SK-N-SH (cell line): Measurements from ENCODE around the gene ECE1. TPM values are rescaled to one million over a fixed set of nuclear protein-coding genes. Genes with fewer than 3 reads are reported as not detected.

Source experiments
- CTCF ChIA-PET: fragments of 300-600, 350-600 bp; formaldehyde crosslinking; extraction: SDS; loops from one replicate; lab custom pipeline; 2021; lab: Yijun Ruan, JAX
- POLR2A ChIA-PET: fragments of 350-600 bp; sonication (Branson Sonifier 250); formaldehyde crosslinking; extraction: SDS; loops from one replicate; lab custom pipeline; 2020; ENCODE audit warnings: antibody characterized with exemption, inconsistent platforms; lab: Yijun Ruan, JAX
- DNase-seq: peaks from one replicate; pipeline ENCODE4 v3.0.0; 2012
- H2AFZ ChIP-seq: fragments of 200-600 bp; sonication (generic); 2 replicates; pipeline ENCODE4 v1.8.1; 2016; ENCODE audit warnings: antibody characterized with exemption, mild to moderate bottlenecking, low read depth
- H3F3A ChIP-seq: fragments of 200-600 bp; sonication (generic); replicated peaks from 2 replicates; pipeline ENCODE3; 2016; ENCODE audit warnings: antibody characterized with exemption, mild to moderate bottlenecking; ENCODE audit not compliant: insufficient read depth
- H3K27ac ChIP-seq, 2 experiments: fragments of 200-500 bp in 1 of 2; fragments of 200-600 bp in 1 of 2; sonication (Bioruptor generic) in 1 of 2; sonication (generic), shearing (Covaris generic) in 1 of 2; 2 replicates each; pipeline versions ENCODE4 v1.5.1 to v1.6.1; 2014 to 2016; ENCODE audit warnings: low read depth in 2 of 2, inconsistent platforms in 1 of 2, low read length in 1 of 2, mild to moderate bottlenecking in 1 of 2, mixed read lengths in 1 of 2
- H3K27me3 ChIP-seq: fragments of 200-600 bp; sonication (generic), shearing (Covaris generic); 2 replicates; pipeline ENCODE4 v1.6.1; 2016; ENCODE audit warnings: mixed run types; ENCODE audit not compliant: insufficient read depth
- H3K36me3 ChIP-seq, 2 experiments: fragments of 200-500 bp in 1 of 2; fragments of 200-600 bp in 1 of 2; sonication (Bioruptor generic) in 1 of 2; sonication (generic) in 1 of 2; replicated peaks in 1 of 2; 2 replicates each; pipeline versions ENCODE3 to v1.5.1; 2014 to 2016; ENCODE audit warnings: low read length in 1 of 2, mild to moderate bottlenecking in 1 of 2; ENCODE audit not compliant: insufficient read depth in 2 of 2, control insufficient read depth in 1 of 2
- H3K4me1 ChIP-seq, 2 experiments: fragments of 200-500 bp in 1 of 2; fragments of 200-600 bp in 1 of 2; sonication (Bioruptor generic) in 1 of 2; sonication (generic), shearing (Covaris generic) in 1 of 2; 2 replicates each; pipeline versions ENCODE4 v1.5.1 to v1.6.1; 2014 to 2016; ENCODE audit warnings: low read depth in 1 of 2, low read length in 1 of 2, mixed run types in 1 of 2; ENCODE audit not compliant: insufficient read depth in 2 of 2, control insufficient read depth in 1 of 2
- H3K4me2 ChIP-seq: fragments of 200-600 bp; sonication (generic), shearing (Covaris generic); 2 replicates; pipeline ENCODE4 v1.6.1; 2017; ENCODE audit warnings: mixed run types
- H3K4me3 ChIP-seq, 2 experiments: fragments of 200-500 bp in 1 of 2; fragments of 200-600 bp in 1 of 2; sonication (Bioruptor generic) in 1 of 2; sonication (generic), shearing (Covaris generic) in 1 of 2; 2 replicates each; pipeline versions ENCODE4 v1.5.1 to v1.8.1; 2014 to 2016; ENCODE audit warnings: low read depth in 2 of 2, inconsistent platforms in 1 of 2, low read length in 1 of 2, mild to moderate bottlenecking in 1 of 2, mixed read lengths in 1 of 2, moderate library complexity in 1 of 2
- H3K79me2 ChIP-seq: fragments of 200-600 bp; sonication (generic); 2 replicates; pipeline ENCODE4 v1.8.1; 2017; ENCODE audit warnings: mild to moderate bottlenecking; ENCODE audit not compliant: insufficient read depth
- H3K9ac ChIP-seq: fragments of 200-600 bp; sonication (generic); 2 replicates; pipeline ENCODE4 v1.6.1; 2017; ENCODE audit warnings: mixed run types
- H3K9me2 ChIP-seq: fragments of 200-600 bp; sonication (generic); 2 replicates; pipeline ENCODE4 v1.6.1; 2017; ENCODE audit warnings: mixed run types
- H3K9me3 ChIP-seq: fragments of 200-600 bp; sonication (generic); 2 replicates; pipeline ENCODE4 v1.6.1; 2017; ENCODE audit warnings: mixed run types, mild to moderate bottlenecking, moderate library complexity
- H4K20me1 ChIP-seq: fragments of 200-600 bp; sonication (generic); 2 replicates; pipeline ENCODE4 v1.6.1; 2017; ENCODE audit warnings: mild to moderate bottlenecking, mixed run types; ENCODE audit not compliant: insufficient read depth
- CHD2 ChIP-seq: fragments of 150-350 bp; IDR thresholded peaks from 2 replicates; pipeline ENCODE4 v1.6.1; 2018; ENCODE audit warnings: low read length; ENCODE audit not compliant: partially characterized antibody
- EP300 ChIP-seq, 2 experiments: IDR thresholded peaks; 2 replicates each; pipeline versions ENCODE4 v1.4.0 to v1.6.1; 2012; ENCODE audit warnings: borderline replicate concordance in 1 of 2, low read depth in 1 of 2, low read length in 1 of 2
- EZH2phosphoT487 ChIP-seq: fragments of 200-600 bp; sonication (generic); IDR thresholded peaks from 2 replicates; pipeline ENCODE4 v1.6.1; 2017; ENCODE audit warnings: low read depth, mixed run types, mild to moderate bottlenecking, antibody characterized with exemption, moderate library complexity, borderline replicate concordance
- FOXJ3 ChIP-seq: sonication (generic); formaldehyde crosslinking; IDR thresholded peaks from 2 replicates; pipeline ENCODE4 v1.5.1; 2020; ENCODE audit warnings: mild to moderate bottlenecking, missing genetic modification reagents
- FOXM1 ChIP-seq: IDR thresholded peaks from 2 replicates; pipeline ENCODE4 v1.4.0; 2012; ENCODE audit warnings: low read depth, mild to moderate bottlenecking
- GATA2 ChIP-seq: sonication (generic); formaldehyde crosslinking; IDR thresholded peaks from 2 replicates; pipeline ENCODE4 v1.5.0; 2020; ENCODE audit warnings: mild to moderate bottlenecking, missing genetic modification reagents
- JUND ChIP-seq: IDR thresholded peaks from 2 replicates; pipeline ENCODE4 v1.4.0; 2012
- NFIC ChIP-seq: IDR thresholded peaks from 2 replicates; pipeline ENCODE4 v1.4.0; 2012; ENCODE audit warnings: borderline replicate concordance
- POLR2AphosphoS5 ChIP-seq: IDR thresholded peaks from 2 replicates; pipeline ENCODE4 v1.6.1; 2012; ENCODE audit warnings: low read depth, low read length
- RAD21 ChIP-seq: IDR thresholded peaks from 2 replicates; pipeline ENCODE4 v1.6.1; 2012; ENCODE audit warnings: mild to moderate bottlenecking, low read length
- RCOR1 ChIP-seq: fragments of 150-350 bp; IDR thresholded peaks from 2 replicates; pipeline ENCODE4 v1.6.1; 2017; ENCODE audit warnings: antibody characterized with exemption, low read length
- RFX5 ChIP-seq: IDR thresholded peaks from 2 replicates; pipeline ENCODE4 v1.6.1; 2012; ENCODE audit warnings: mild to moderate bottlenecking, improper control_type of control experiment, low read length
- RXRA ChIP-seq: IDR thresholded peaks from 2 replicates; pipeline ENCODE4 v1.4.0; 2012; ENCODE audit warnings: low read depth, mild to moderate bottlenecking, borderline replicate concordance
- SIN3A ChIP-seq: IDR thresholded peaks from 2 replicates; pipeline ENCODE4 v1.6.1; 2012; ENCODE audit warnings: low read depth, mild to moderate bottlenecking, low read length, moderate library complexity, borderline replicate concordance
- SMC3 ChIP-seq: IDR thresholded peaks from 2 replicates; pipeline ENCODE4 v1.6.1; 2012; ENCODE audit warnings: low read depth, low read length, improper control_type of control experiment
- TCF12 ChIP-seq: IDR thresholded peaks from 2 replicates; pipeline ENCODE4 v1.4.0; 2012
- TEAD4 ChIP-seq: IDR thresholded peaks from 2 replicates; pipeline ENCODE4 v1.4.0; 2012; ENCODE audit warnings: mild to moderate bottlenecking, borderline replicate concordance; ENCODE audit not compliant: insufficient read depth
- YY1 ChIP-seq: IDR thresholded peaks from 2 replicates; pipeline ENCODE4 v1.4.0; 2012; ENCODE audit warnings: low read depth, mild to moderate bottlenecking
- WGBS: methylation state at CpG from one replicate; pipeline ENCODE4 v1.1.6; 2017; ENCODE audit warnings: low lambda C conversion rate; 5-methylcytosine and 5-hydroxymethylcytosine counted together
- polyA plus RNA-seq, 3 experiments: library from polyadenylated mRNA; depleted of rRNA; stranded (reverse); fragments of >200 nt; gene quantifications; 2 replicates each; pipeline ENCODE4 v1.2.3, GENCODE V29; 2012
- TF ChIP-seq, protein P1 (sequence below): IDR thresholded peaks from 2 replicates; pipeline ENCODE4 v1.4.0; 2012; ENCODE audit warnings: low read depth, borderline replicate concordance
- TF ChIP-seq, protein P2 (sequence below): IDR thresholded peaks from 2 replicates; pipeline ENCODE4 v1.6.1; 2012; ENCODE audit warnings: mild to moderate bottlenecking, low read depth, low read length, moderate library complexity
- TF ChIP-seq, protein P3 (sequence below): IDR thresholded peaks from 2 replicates; pipeline ENCODE4 v1.4.0; 2012; ENCODE audit warnings: low read depth
- TF ChIP-seq, protein P4 (sequence below): fragments of 150-350 bp; IDR thresholded peaks from 2 replicates; pipeline ENCODE4 v1.6.1; 2017; ENCODE audit warnings: antibody characterized with exemption, low read length, low read depth, borderline replicate concordance
- TF ChIP-seq, protein P5 (sequence below): IDR thresholded peaks from 2 replicates; pipeline ENCODE4 v1.4.0; 2012; ENCODE audit warnings: low read depth, borderline replicate concordance

ECE1 gene
- polyA plus RNA-seq, 1 of the 3 experiments (the other 2 are of a cell fraction): 96.6 TPM

DNA sequence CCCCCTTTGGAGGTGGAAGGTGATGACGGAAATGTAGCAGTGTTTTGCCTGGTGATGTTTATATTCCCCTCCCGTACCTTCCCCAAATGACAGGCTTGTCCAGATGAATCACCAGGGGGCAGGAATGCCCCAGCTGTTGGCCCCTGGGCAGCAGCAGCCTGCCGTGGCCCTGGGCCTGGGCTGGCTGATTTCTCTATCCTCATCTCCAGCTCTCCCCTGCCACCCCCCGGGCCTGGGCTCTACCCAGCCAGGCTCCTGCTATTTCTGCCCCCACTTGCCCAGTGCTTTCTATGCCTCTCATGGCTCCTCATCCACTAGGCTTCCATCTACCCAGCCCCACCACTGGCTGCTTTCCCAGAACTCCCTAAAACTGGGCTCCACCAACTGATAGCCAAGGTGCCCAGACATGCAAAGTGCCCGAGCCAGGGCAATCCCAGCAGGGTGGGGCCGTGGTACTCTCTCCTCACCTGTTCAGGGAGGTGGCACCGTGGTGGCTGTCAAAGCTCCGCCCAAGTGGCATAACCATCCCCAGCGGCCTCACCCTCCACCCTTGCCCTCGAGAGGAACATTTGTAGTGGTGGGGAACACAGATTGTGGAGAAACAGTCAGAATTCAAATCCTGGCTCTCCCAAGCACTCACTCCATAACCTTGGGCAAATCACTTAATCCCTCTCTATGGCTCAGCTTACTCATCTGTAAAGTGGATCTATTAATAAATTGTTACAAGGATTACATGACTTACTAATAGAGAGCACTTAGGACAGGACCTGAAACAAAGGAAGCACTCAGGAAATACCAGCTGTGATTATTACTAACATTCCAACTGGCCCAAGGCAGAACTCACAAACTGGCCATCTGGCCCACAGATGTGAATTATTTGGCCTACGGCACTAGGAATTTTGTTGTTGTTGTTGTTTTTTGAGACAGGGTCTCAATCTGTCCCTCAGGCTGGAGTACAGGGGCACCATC, 12.8 kb upstream of the ECE1 start:
- H3F3A ChIP-seq: peaks cover 12% of the 10 kb centered on the region
- peak overlapping the region; percentile 41; the same call in 1 of the 2 replicates for H3K4me2 ChIP-seq
- no peaks in the 10 kb centered on the region for H3K9me3 ChIP-seq
- H3K27ac ChIP-seq: peak overlapping the region; percentile 64 to 87
- ChIA-PET CTCF (interaction anchor here (0.9 to 3.7 kb wide), 7 partner anchors 10 to 68 kb away, joined by 3 to 20 read pairs (median 5); no protein-coding TSS in a partner anchor), POLR2A (no interaction called here)
- no peak overlapping the region for H2AFZ ChIP-seq
- no peaks in the 10 kb centered on the region for H4K20me1 ChIP-seq
- H3K27me3 ChIP-seq: no peaks in the 10 kb centered on the region
- H3K36me3 ChIP-seq: no peaks in the 10 kb centered on the region
- no peak overlapping the region for H3K4me3 ChIP-seq
- peaks cover 3% of the 10 kb centered on the region; the same call in 1 of the 2 replicates for H3K79me2 ChIP-seq
- 39% methylated on average over 11 of the region's 11 CpGs for WGBS
- peak; percentile 69 for DNase-seq
- H3K9me2 ChIP-seq: no peaks in the 10 kb centered on the region
- H3K4me1 ChIP-seq: peaks cover 37 to 61% of the 10 kb centered on the region in 2 experiments
- no peak overlapping the region; the same call in 1 of the 2 replicates for H3K9ac ChIP-seq
- TF ChIP-seq TCF12 (peak; percentile 99), JUND (peak; percentile 40; the same call in 1 of the 2 replicates), SIN3A (peak; percentile 65; the same call in 1 of the 2 replicates), FOXM1 (no peak), FOXJ3 (CRISPR knock-in tag) (no peak), NFIC (peak; percentile 60; the same call in 1 of the 2 replicates), RFX5 (no peak), GATA2 (CRISPR knock-in tag) (no peak), RXRA (no peak; the same call in 1 of the 2 replicates), SMC3 (peak; percentile 37; the same call in 1 of the 2 replicates), TEAD4 (peak; percentile 77), CHD2 (peak; percentile 37), RAD21 (peak; percentile 55), EP300 (IDR thresholded peaks at IDR 0.05; ENCODE audit: borderline replicate concordance in 1 of 2, low read depth in 1 of 2, low read length in 1 of 2) (peak in 1 of 2 experiments; percentile 72; a peak in 1 of 4 replicates), POLR2AphosphoS5 (peak; percentile 59; the same call in 1 of the 2 replicates), YY1 (no peak), EZH2phosphoT487 (no peak), RCOR1 (peak; percentile 92)
- TF ChIP-seq, protein P1, sequence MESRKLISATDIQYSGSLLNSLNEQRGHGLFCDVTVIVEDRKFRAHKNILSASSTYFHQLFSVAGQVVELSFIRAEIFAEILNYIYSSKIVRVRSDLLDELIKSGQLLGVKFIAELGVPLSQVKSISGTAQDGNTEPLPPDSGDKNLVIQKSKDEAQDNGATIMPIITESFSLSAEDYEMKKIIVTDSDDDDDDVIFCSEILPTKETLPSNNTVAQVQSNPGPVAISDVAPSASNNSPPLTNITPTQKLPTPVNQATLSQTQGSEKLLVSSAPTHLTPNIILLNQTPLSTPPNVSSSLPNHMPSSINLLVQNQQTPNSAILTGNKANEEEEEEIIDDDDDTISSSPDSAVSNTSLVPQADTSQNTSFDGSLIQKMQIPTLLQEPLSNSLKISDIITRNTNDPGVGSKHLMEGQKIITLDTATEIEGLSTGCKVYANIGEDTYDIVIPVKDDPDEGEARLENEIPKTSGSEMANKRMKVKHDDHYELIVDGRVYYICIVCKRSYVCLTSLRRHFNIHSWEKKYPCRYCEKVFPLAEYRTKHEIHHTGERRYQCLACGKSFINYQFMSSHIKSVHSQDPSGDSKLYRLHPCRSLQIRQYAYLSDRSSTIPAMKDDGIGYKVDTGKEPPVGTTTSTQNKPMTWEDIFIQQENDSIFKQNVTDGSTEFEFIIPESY: no peak
- TF ChIP-seq, protein P2, sequence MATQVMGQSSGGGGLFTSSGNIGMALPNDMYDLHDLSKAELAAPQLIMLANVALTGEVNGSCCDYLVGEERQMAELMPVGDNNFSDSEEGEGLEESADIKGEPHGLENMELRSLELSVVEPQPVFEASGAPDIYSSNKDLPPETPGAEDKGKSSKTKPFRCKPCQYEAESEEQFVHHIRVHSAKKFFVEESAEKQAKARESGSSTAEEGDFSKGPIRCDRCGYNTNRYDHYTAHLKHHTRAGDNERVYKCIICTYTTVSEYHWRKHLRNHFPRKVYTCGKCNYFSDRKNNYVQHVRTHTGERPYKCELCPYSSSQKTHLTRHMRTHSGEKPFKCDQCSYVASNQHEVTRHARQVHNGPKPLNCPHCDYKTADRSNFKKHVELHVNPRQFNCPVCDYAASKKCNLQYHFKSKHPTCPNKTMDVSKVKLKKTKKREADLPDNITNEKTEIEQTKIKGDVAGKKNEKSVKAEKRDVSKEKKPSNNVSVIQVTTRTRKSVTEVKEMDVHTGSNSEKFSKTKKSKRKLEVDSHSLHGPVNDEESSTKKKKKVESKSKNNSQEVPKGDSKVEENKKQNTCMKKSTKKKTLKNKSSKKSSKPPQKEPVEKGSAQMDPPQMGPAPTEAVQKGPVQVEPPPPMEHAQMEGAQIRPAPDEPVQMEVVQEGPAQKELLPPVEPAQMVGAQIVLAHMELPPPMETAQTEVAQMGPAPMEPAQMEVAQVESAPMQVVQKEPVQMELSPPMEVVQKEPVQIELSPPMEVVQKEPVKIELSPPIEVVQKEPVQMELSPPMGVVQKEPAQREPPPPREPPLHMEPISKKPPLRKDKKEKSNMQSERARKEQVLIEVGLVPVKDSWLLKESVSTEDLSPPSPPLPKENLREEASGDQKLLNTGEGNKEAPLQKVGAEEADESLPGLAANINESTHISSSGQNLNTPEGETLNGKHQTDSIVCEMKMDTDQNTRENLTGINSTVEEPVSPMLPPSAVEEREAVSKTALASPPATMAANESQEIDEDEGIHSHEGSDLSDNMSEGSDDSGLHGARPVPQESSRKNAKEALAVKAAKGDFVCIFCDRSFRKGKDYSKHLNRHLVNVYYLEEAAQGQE: no peak
- TF ChIP-seq, protein P3, sequence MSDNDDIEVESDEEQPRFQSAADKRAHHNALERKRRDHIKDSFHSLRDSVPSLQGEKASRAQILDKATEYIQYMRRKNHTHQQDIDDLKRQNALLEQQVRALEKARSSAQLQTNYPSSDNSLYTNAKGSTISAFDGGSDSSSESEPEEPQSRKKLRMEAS: peak; percentile 34; the same call in 1 of the 2 replicates
- TF ChIP-seq, protein P4, sequence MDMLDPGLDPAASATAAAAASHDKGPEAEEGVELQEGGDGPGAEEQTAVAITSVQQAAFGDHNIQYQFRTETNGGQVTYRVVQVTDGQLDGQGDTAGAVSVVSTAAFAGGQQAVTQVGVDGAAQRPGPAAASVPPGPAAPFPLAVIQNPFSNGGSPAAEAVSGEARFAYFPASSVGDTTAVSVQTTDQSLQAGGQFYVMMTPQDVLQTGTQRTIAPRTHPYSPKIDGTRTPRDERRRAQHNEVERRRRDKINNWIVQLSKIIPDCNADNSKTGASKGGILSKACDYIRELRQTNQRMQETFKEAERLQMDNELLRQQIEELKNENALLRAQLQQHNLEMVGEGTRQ: no peak
- TF ChIP-seq, protein P5, sequence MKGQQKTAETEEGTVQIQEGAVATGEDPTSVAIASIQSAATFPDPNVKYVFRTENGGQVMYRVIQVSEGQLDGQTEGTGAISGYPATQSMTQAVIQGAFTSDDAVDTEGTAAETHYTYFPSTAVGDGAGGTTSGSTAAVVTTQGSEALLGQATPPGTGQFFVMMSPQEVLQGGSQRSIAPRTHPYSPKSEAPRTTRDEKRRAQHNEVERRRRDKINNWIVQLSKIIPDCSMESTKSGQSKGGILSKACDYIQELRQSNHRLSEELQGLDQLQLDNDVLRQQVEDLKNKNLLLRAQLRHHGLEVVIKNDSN: no peak
